Neural crest cell (in vitro differentiated cells): ENCODE results near the gene SPACA4. TPM values are rescaled to one million over a fixed set of nuclear protein-coding genes. Genes with fewer than 3 reads are reported as not detected.

Source experiments
- DNase-seq: peaks from one replicate; pipeline ENCODE4 v3.0.0; 2021; ENCODE audit warnings: low read depth, mixed read lengths, low spot score
- H3K27ac Mint-ChIP-seq: one replicate; pipeline ENCODE4 v1.8.0; 2021; ENCODE audit warnings: mild to moderate bottlenecking, mixed read lengths; ENCODE audit not compliant: unreplicated experiment
- H3K27me3 Mint-ChIP-seq: 2 replicates; pipeline ENCODE4 v1.8.0; 2021; ENCODE audit warnings: low read depth, mild to moderate bottlenecking, mixed read lengths
- H3K36me3 Mint-ChIP-seq: 2 replicates; pipeline ENCODE4 v1.8.0; 2021; ENCODE audit warnings: low read depth, mild to moderate bottlenecking, mixed read lengths
- H3K4me1 Mint-ChIP-seq: 2 replicates; pipeline ENCODE4 v1.8.0; 2021; ENCODE audit warnings: mixed read lengths
- H3K4me3 Mint-ChIP-seq: one replicate; pipeline ENCODE4 v1.8.0; 2021; ENCODE audit warnings: mild to moderate bottlenecking, mixed read lengths
- H3K9me3 Mint-ChIP-seq: 2 replicates; pipeline ENCODE4 v1.8.0; 2021; ENCODE audit warnings: mixed read lengths
- total RNA-seq: library from RNA; stranded (reverse); gene quantifications from 2 replicates; pipeline ENCODE4 v1.2.1, GENCODE V29; 2021
- TF ChIP-seq, protein P1 (sequence below): fragments of 200-600 bp; sonication (generic); conservative IDR thresholded peaks from 2 replicates; pipeline ENCODE4 v1.5.0; 2021; ENCODE audit warnings: antibody characterized with exemption, mild to moderate bottlenecking

Gene SPACA4
- total RNA-seq, 1 donor from 2014 or later = not detected

DNA sequence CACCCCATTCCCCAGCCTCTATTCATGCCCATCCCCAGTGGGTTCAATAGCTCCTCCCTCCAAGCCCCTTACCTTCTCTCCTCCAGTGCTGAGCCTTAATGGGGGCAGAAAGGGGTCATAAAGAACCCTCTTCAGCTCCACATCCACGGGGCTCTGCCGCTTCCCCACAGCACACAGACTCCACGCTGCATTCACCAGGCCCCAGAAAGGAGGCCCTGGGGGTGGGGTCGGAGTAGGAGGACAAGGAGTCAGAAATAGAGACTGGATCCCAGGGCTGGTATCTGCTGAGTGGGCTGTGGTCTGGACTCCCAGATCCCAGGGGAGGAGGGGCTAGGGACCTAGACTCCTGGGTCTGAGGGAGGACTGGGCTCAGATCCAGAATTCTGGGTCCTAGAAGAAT, 37.8 kb downstream of the SPACA4 start:
- DNase-seq = no peak
- TF ChIP-seq, protein P1, sequence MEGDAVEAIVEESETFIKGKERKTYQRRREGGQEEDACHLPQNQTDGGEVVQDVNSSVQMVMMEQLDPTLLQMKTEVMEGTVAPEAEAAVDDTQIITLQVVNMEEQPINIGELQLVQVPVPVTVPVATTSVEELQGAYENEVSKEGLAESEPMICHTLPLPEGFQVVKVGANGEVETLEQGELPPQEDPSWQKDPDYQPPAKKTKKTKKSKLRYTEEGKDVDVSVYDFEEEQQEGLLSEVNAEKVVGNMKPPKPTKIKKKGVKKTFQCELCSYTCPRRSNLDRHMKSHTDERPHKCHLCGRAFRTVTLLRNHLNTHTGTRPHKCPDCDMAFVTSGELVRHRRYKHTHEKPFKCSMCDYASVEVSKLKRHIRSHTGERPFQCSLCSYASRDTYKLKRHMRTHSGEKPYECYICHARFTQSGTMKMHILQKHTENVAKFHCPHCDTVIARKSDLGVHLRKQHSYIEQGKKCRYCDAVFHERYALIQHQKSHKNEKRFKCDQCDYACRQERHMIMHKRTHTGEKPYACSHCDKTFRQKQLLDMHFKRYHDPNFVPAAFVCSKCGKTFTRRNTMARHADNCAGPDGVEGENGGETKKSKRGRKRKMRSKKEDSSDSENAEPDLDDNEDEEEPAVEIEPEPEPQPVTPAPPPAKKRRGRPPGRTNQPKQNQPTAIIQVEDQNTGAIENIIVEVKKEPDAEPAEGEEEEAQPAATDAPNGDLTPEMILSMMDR = no peak
- Mint-ChIP-seq H3K4me1 (peaks cover 24% of the 10 kb centered on the region), H3K9me3 (no peaks in the 10 kb centered on the region), H3K27ac (no peak overlapping the region), H3K4me3 (peak overlapping the region; percentile 79), H3K36me3 (no peaks in the 10 kb centered on the region), H3K27me3 (peaks cover 21% of the 10 kb centered on the region)

DNA sequence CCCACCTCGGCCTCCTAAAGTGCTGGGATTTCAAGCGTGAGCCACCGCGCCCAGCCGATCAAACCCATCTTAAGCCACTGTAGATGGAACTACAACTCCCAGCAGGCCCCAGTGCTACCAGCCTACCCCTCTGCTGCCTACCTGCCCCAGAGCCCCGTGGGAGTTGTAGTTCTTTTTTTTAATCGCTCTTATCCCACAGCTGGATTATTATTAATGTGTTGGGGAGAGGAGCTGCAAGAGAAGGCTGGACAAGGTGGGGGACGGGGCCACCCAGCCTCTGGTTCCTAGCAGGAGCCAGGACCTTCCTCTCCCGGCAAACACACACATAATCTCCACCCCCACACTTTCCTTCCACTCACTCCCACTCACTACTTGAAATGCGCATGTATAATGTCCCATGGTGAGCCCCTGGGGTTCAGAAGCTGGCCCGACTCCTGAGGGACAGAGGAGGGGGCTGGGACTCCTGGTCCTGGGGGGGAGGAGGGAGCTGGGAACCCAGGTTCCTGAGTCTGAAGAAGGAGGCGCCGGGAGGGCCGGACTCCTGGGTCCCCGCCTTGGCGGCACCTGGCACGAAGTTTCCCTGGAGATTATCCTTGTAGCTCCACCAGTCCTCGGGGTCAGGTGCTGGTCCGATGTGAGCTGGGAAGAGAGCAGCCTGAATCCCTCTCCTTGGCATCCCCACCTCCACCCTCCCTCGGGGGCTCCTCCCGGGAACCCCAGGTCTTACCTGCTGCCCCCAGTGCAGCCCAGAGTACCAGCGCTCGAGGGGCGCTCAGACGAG, 38.5 kb downstream of the SPACA4 start:
- DNase-seq = peak; percentile 67
- peak overlapping the region; percentile 81 for H3K4me3 Mint-ChIP-seq
- no peaks in the 10 kb centered on the region for H3K9me3 Mint-ChIP-seq
- H3K4me1 Mint-ChIP-seq = peaks cover 24% of the 10 kb centered on the region
- no peak overlapping the region for H3K27ac Mint-ChIP-seq
- TF ChIP-seq, protein P1 = no peak
- no peaks in the 10 kb centered on the region for H3K36me3 Mint-ChIP-seq
- H3K27me3 Mint-ChIP-seq = peaks cover 17% of the 10 kb centered on the region

DNA sequence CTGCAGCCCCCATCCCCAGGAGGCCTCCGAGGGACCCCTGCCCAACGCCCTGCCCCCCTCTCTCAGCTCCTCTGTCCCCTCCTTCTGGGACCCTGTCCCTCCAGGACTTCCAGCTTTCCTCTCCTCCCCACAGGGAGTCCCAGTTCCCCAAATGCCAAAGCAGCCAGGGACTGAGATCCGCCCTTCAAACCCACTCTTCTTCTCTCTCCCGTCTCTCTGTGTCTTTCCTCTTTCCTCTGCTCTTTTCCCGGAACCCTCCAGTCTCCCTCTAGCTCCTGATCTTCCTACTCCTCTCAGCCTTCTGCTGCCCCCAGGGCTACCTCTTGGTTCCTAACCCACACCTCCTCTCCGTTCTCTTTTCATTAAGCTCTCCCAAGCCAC, 39.1 kb downstream of the SPACA4 start:
- Mint-ChIP-seq H3K27me3 (peaks cover 17% of the 10 kb centered on the region), H3K4me1 (peaks cover 24% of the 10 kb centered on the region), H3K4me3 (peak overlapping the region; percentile 81), H3K9me3 (no peaks in the 10 kb centered on the region), H3K27ac (peak overlapping the region; percentile 19), H3K36me3 (no peaks in the 10 kb centered on the region)
- TF ChIP-seq, protein P1 = no peak
- no peak for DNase-seq

DNA sequence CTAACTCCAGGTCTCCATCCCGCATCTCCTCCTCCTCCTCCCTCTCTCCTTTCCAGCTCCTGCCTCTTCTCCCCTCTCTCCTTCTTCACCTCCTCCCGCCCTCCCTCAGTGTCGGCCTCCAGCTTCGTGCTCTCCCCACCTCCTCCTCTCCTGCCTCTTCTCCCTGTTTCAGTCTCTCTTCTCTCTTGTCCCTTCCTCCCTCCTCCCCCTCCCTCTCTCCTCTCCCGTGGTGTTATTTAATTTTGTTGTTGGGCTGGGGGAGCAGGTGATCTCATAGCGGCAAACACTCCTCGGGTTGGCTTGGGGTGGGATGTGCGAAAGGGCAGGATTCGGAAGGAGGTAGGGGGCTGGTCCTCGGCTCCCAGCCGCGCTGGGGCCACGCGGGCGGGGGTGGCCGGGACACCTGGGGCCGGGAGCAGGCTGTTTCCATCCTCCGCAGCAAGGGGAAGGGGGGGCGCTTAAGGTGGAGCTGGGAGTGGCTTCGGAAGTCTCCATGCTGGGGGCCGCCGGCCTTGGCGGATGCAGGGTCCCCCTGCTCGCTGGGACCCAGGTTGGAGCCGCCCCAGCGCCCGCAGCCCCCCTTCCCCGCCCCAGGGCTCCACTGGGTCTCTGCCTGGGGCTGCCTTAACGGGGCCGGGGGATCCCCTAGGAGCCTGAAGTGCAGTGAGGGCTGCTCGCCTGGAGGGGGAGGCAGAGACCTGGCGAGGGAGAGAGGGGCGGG, 39.6 kb downstream of the SPACA4 start, which contains the start of gene CA11:
Gene CA11, minus strand, starts transcription at position 187 of the 721 bp plus-strand sequence. CDS start 555 bp downstream, outside the sequence.
- peak; percentile 92 for DNase-seq
- H3K4me1 Mint-ChIP-seq = peaks cover 24% of the 10 kb centered on the region
- H3K27ac Mint-ChIP-seq = peak within 1 kb of the TSS; percentile 43
- H3K27me3 Mint-ChIP-seq = peaks cover 14% of the 10 kb centered on the region
- peak within 1 kb of the TSS; percentile 81 for H3K4me3 Mint-ChIP-seq
- H3K9me3 Mint-ChIP-seq = no peaks in the 10 kb centered on the region
- no peaks in the 10 kb centered on the region for H3K36me3 Mint-ChIP-seq
- TF ChIP-seq, protein P1 = peak; percentile 85

DNA sequence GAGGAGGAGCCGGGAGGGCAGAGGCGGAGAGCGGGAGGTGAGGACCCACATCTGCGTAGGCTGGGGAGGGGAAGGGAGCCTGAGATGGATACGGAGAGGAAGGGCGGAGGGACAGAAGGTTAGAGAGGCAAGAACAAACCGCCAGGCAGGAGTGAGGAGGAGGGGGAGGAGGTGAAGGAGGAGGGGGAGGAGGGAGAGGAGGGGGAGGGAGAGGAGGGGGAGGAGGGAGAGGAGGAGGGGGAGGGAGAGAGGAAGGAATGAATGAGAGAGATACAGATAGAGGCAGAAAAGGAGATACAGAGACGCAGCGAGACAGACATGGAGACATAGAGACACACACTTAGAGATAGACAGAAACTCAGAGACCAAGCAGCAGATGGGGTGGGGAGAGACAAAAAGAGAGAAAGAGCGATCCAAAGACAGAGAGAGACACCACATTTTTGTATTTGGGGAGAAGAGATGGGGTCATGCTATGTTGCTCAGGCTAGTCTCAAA, 40.2 kb downstream of the SPACA4 start:
- H3K4me1 Mint-ChIP-seq = peaks cover 24% of the 10 kb centered on the region
- H3K9me3 Mint-ChIP-seq = no peaks in the 10 kb centered on the region
- no peak overlapping the region for H3K27ac Mint-ChIP-seq
- H3K27me3 Mint-ChIP-seq = peaks cover 10% of the 10 kb centered on the region
- peak overlapping the region; percentile 59 for H3K4me3 Mint-ChIP-seq
- TF ChIP-seq, protein P1 = no peak
- no peaks in the 10 kb centered on the region for H3K36me3 Mint-ChIP-seq
- DNase-seq = no peak
